Mesothelial cell of epicardium (in vitro differentiated cells): ENCODE results near the gene CABP1. TPM values are rescaled to one million over a fixed set of nuclear protein-coding genes. Genes with fewer than 3 reads are reported as not detected.

Experiments
- DNase-seq, 2 experiments: peaks; one replicate each; pipeline ENCODE4 v3.0.0; 2021; ENCODE audit warnings: low spot score in 2 of 2; ENCODE audit not compliant: unreplicated experiment in 2 of 2
- H3K27ac Mint-ChIP-seq: 2 replicates; pipeline ENCODE4 v1.8.0; 2021; ENCODE audit warnings: mixed read lengths
- H3K27me3 Mint-ChIP-seq: 2 replicates; pipeline ENCODE4 v1.8.0; 2021; ENCODE audit warnings: low read depth, mixed read lengths
- H3K36me3 Mint-ChIP-seq: 2 replicates; pipeline ENCODE4 v1.8.0; 2021; ENCODE audit warnings: mixed read lengths
- H3K4me1 Mint-ChIP-seq: 2 replicates; pipeline ENCODE4 v1.8.0; 2021; ENCODE audit warnings: mixed read lengths
- H3K4me3 Mint-ChIP-seq: 2 replicates; pipeline ENCODE4 v1.8.0; 2021; ENCODE audit warnings: mild to moderate bottlenecking, moderate library complexity, mixed read lengths
- H3K9me3 Mint-ChIP-seq: 2 replicates; pipeline ENCODE4 v1.8.0; 2021; ENCODE audit warnings: mixed read lengths
- CTCF ChIP-seq: fragments of 200-600 bp; sonication (generic); IDR thresholded peaks from one replicate; pipeline ENCODE4 v1.5.0; 2021; ENCODE audit warnings: antibody characterized with exemption; ENCODE audit not compliant: unreplicated experiment
- total RNA-seq: library from RNA; stranded (reverse); gene quantifications from 3 replicates; pipeline ENCODE4 v1.2.1, GENCODE V29; 2021

The CABP1 gene
- total RNA-seq, 1 donor from 2014 or later = 1.1 TPM

- Mint-ChIP-seq H3K4me1 (peaks cover 32% of the 10 kb centered on the region), H3K27ac (no peak overlapping the region)
- DNase-seq = no peak
Measured at GRCh38 chr12:120712610-120713009, 72.2 kb downstream of the CABP1 start.

GRCh38 chr12:120713861-120714482 lies 73.5 kb downstream of the CABP1 start:
- H3K9me3 Mint-ChIP-seq = no peaks in the 10 kb centered on the region
- no peaks in the 10 kb centered on the region for H3K27me3 Mint-ChIP-seq
- H3K4me1 Mint-ChIP-seq = peaks cover 32% of the 10 kb centered on the region
- TF ChIP-seq CTCF = peak; percentile 78
- peaks cover 21% of the 10 kb centered on the region for H3K36me3 Mint-ChIP-seq
- peak in 1 of 2 experiments; percentile 69 for DNase-seq
- H3K4me3 Mint-ChIP-seq = no peak overlapping the region
- peak overlapping the region; percentile 41 for H3K27ac Mint-ChIP-seq

More at GRCh38 chr12:120712610-120713009, 72.2 kb downstream of the CABP1 start:
- H3K27me3 Mint-ChIP-seq = no peaks in the 10 kb centered on the region
- H3K36me3 Mint-ChIP-seq = peaks cover 13% of the 10 kb centered on the region
- no peak overlapping the region for H3K4me3 Mint-ChIP-seq
- TF ChIP-seq CTCF = no peak
- no peaks in the 10 kb centered on the region for H3K9me3 Mint-ChIP-seq

Other genes with a start within 250 kb of the CABP1 start
- 229 to 242 TPM (median 230 TPM) in 3 replicates for gene COX6A1, start 202.5 kb upstream of the CABP1 start, total RNA-seq
- gene TRIAP1, start 194.2 kb upstream of the CABP1 start, total RNA-seq = 22.3 to 25.3 TPM (median 23.5 TPM) in 3 replicates
- gene GATC, start 194.2 kb upstream of the CABP1 start, total RNA-seq = 27.5 to 30.8 TPM (median 29.7 TPM) in 3 replicates
- 197 to 203 TPM (median 199 TPM) in 3 replicates for gene SRSF9, start 170.9 kb upstream of the CABP1 start, total RNA-seq
- 249 to 260 TPM (median 258 TPM) in 3 replicates for gene DYNLL1, start 144.5 kb upstream of the CABP1 start, total RNA-seq
- gene COQ5, start 111.5 kb upstream of the CABP1 start, total RNA-seq = 28.5 to 29.1 TPM (median 28.9 TPM) in 3 replicates
- gene RNF10, start 106.3 kb upstream of the CABP1 start, total RNA-seq = 150 to 160 TPM (median 151 TPM) in 3 replicates
- 32.6 to 38.6 TPM (median 33.7 TPM) in 3 replicates for gene POP5, start 59.2 kb upstream of the CABP1 start, total RNA-seq
- gene MLEC, start 46.5 kb downstream of the CABP1 start, total RNA-seq = 174 to 192 TPM (median 190 TPM) in 3 replicates
- 35.0 to 36.0 TPM (median 35.1 TPM) in 3 replicates for gene UNC119B, start 69.8 kb downstream of the CABP1 start, total RNA-seq
- 11.9 to 12.8 TPM (median 11.9 TPM) in 3 replicates for gene ACADS, start 85.2 kb downstream of the CABP1 start, total RNA-seq